ENCODE measurements around the gene DMAC2. TPM values are rescaled to one million over a fixed set of nuclear protein-coding genes. Genes with fewer than 3 reads are reported as not detected.

DMAC2 gene
- total and polyA plus RNA-seq, 2 of the 13 experiments (the other 11 are each of a cell fraction or from before 2014, with no cell fraction given) = 39.0 to 66.0 TPM

- no peak for DNase-seq (ENCODE audit: low spot score)
- ATAC-seq = no peak
- no peak for FAIRE-seq
- H3K4me2 ChIP-seq (ENCODE audit: low read depth, low read length) = no peak overlapping the region
- H3K9me3 ChIP-seq (ENCODE audit: low read length) = no peaks in the 10 kb centered on the region
- no peak overlapping the region for H3K9ac ChIP-seq (ENCODE audit: insufficient read depth, low read depth, low read length)
- H3K4me1 ChIP-seq (ENCODE audit: insufficient read depth, low read length) = peaks cover 12% of the 10 kb centered on the region
- ChIA-PET CTCF (ENCODE audit: low intra/inter-chr PET ratio, low total read pairs) (no interaction called here), POLR2A (interaction anchor here (1.4 kb wide), 1 partner anchor 19 kb away, joined by 3 read pairs; the partner anchor contains the start of gene DMAC2)
- no peak overlapping the region for H3K27ac ChIP-seq (ENCODE audit: extremely low read length, insufficient read depth, low read length)
- WGBS (ENCODE audit: low lambda C conversion rate) = 94% methylated on average over 8 of the region's 8 CpGs
- intact Hi-C loops (cut with micrococcal nuclease; ENCODE audit: unreplicated experiment) = no loop called here
- H2AFZ ChIP-seq (ENCODE audit: low read length) = no peak overlapping the region
- H4K20me1 ChIP-seq (ENCODE audit: insufficient read depth, low read length) = no peaks in the 10 kb centered on the region
- no peaks in the 10 kb centered on the region for H3K79me2 ChIP-seq (ENCODE audit: insufficient read depth, low read length)
- TF ChIP-seq FOXP1 (IDR thresholded peaks at IDR 0.05) = no peak
- TF ChIP-seq FOXP1 (CRISPR knock-in tag; IDR thresholded peaks at IDR 0.05) = no peak
- TF ChIP-seq NPAS2 (CRISPR knock-in tag; IDR thresholded peaks at IDR 0.05; ENCODE audit: borderline replicate concordance) = no peak
- TF ChIP-seq FOXO1 (CRISPR knock-in tag; IDR thresholded peaks at IDR 0.05) = no peak
- no peak for TF ChIP-seq ZNF543 (CRISPR knock-in tag; IDR thresholded peaks at IDR 0.05)
- TF ChIP-seq WIZ (CRISPR knock-in tag; IDR thresholded peaks at IDR 0.05) = no peak
- no peak for TF ChIP-seq ZNF615 (CRISPR knock-in tag; IDR thresholded peaks at IDR 0.05; ENCODE audit: borderline replicate concordance)
- TF ChIP-seq SMARCC2 (IDR thresholded peaks at IDR 0.05) = no peak
- TF ChIP-seq FOXK1 (CRISPR knock-in tag; IDR thresholded peaks at IDR 0.05; ENCODE audit: borderline replicate concordance, low read depth) = no peak
- no peak overlapping the region for H3K4me3 ChIP-seq (replicated peaks in 1 of 3; ENCODE audit: insufficient read depth in 1 of 3, low read depth in 2 of 3, low read length in 3 of 3)
- H3K36me3 ChIP-seq (replicated peaks in 1 of 2; ENCODE audit: control insufficient read depth in 1 of 2, insufficient read depth in 2 of 2, low read length in 2 of 2) = peaks cover 24 to 33% of the 10 kb centered on the region in 2 experiments; a peak in 4 of 5 replicates
- in situ Hi-C loops (cut with HindIII; ENCODE audit: extremely low pct_ligation_motif_present, low pct_unique_long_range_greater_than_20kb) = no loop called here
- no TSS peak for BruUV-seq (replicated peaks)
- H3K27me3 ChIP-seq (ENCODE audit: control insufficient read depth in 1 of 2, insufficient read depth in 2 of 2, low read length in 2 of 2) = no peaks in the 10 kb centered on the region
Measured at GRCh38 chr19:41420101-41420880, 19.4 kb downstream of the DMAC2 start.

GRCh38 chr19:41416194-41416674, 23.5 kb downstream of the DMAC2 start:
- Histone ChIP-seq H3K9ac (ENCODE audit: insufficient read depth, low read depth, low read length) (no peak overlapping the region), H3K27ac (ENCODE audit: extremely low read length, insufficient read depth, low read length) (no peak overlapping the region), H3K27me3 (ENCODE audit: control insufficient read depth in 1 of 2, insufficient read depth in 2 of 2, low read length in 2 of 2) (no peaks in the 10 kb centered on the region), H3K9me3 (ENCODE audit: low read length) (no peaks in the 10 kb centered on the region), H3K36me3 (replicated peaks in 1 of 2; ENCODE audit: control insufficient read depth in 1 of 2, insufficient read depth in 2 of 2, low read length in 2 of 2) (peaks cover 17 to 34% of the 10 kb centered on the region in 2 experiments; a peak in 4 of 5 replicates), H3K79me2 (ENCODE audit: insufficient read depth, low read length) (no peaks in the 10 kb centered on the region), H3K4me1 (ENCODE audit: insufficient read depth, low read length) (peaks cover 7% of the 10 kb centered on the region), H3K4me3 (replicated peaks in 1 of 3; ENCODE audit: insufficient read depth in 1 of 3, low read depth in 2 of 3, low read length in 3 of 3) (no peak overlapping the region), H4K20me1 (ENCODE audit: insufficient read depth, low read length) (no peaks in the 10 kb centered on the region), H3K4me2 (ENCODE audit: low read depth, low read length) (no peak overlapping the region), H2AFZ (ENCODE audit: low read length) (no peak overlapping the region)
- intact Hi-C loops (cut with micrococcal nuclease; ENCODE audit: unreplicated experiment) (no loop called here), in situ Hi-C loops (cut with HindIII; ENCODE audit: extremely low pct_ligation_motif_present, low pct_unique_long_range_greater_than_20kb) (no loop called here)
- DNase-seq (ENCODE audit: low spot score) (no peak), ATAC-seq (no peak), FAIRE-seq (no peak)
- POLR2A ChIA-PET = no interaction called here
- no TSS peak for BruUV-seq (replicated peaks)
- CTCF ChIA-PET (ENCODE audit: low intra/inter-chr PET ratio, low total read pairs) = no interaction called here
- over 99% methylated on average over 9 of the region's 12 CpGs for WGBS (ENCODE audit: low lambda C conversion rate)
- TF ChIP-seq ZNF7 (CRISPR knock-in tag; IDR thresholded peaks at IDR 0.05) (no peak), ZNF256 (CRISPR knock-in tag; conservative IDR thresholded peaks at IDR 0.05) (no peak), UBTF (CRISPR knock-in tag; IDR thresholded peaks at IDR 0.05) (no peak)

Data from HepG2 (cell line).